ENCODE data around the gene ENDOV. TPM values are rescaled to one million over a fixed set of nuclear protein-coding genes. Genes with fewer than 3 reads are reported as not detected.

Gene ENDOV
- total and polyA plus RNA-seq, 2 of the 13 experiments (the other 11 are each of a cell fraction or from before 2014, with no cell fraction given) = 15.1 to 17.1 TPM

- TF ChIP-seq ARID4A (CRISPR knock-in tag; IDR thresholded peaks at IDR 0.05; ENCODE audit: borderline replicate concordance) (no peak), ZBTB42 (CRISPR knock-in tag; IDR thresholded peaks at IDR 0.05) (no peak), SP2 (CRISPR knock-in tag; IDR thresholded peaks at IDR 0.05) (no peak), GABPA (IDR thresholded peaks at IDR 0.05; ENCODE audit: low read depth, low read length) (no peak), GABPA (CRISPR knock-in tag; IDR thresholded peaks at IDR 0.05; ENCODE audit: low read depth) (no peak), ZNF766 (CRISPR knock-in tag; IDR thresholded peaks at IDR 0.05; ENCODE audit: borderline replicate concordance) (no peak), CENPT (CRISPR knock-in tag; IDR thresholded peaks at IDR 0.05; ENCODE audit: low read depth) (no peak), HOXD1 (CRISPR knock-in tag; IDR thresholded peaks at IDR 0.05) (no peak), CEBPG (CRISPR knock-in tag; IDR thresholded peaks at IDR 0.05) (no peak), KLF9 (CRISPR knock-in tag; IDR thresholded peaks at IDR 0.05; ENCODE audit: low read depth) (no peak), NR2C2 (CRISPR knock-in tag; IDR thresholded peaks at IDR 0.05; ENCODE audit: borderline replicate concordance) (no peak), IRF2 (CRISPR knock-in tag; IDR thresholded peaks at IDR 0.05) (no peak), ZNF674 (CRISPR knock-in tag; IDR thresholded peaks at IDR 0.05; ENCODE audit: low read depth) (no peak), MATR3 (CRISPR knock-in tag; IDR thresholded peaks at IDR 0.05) (no peak)
Observed at GRCh38 chr17:80453998-80454556, 39.1 kb downstream of the ENDOV start (continued).
